ENCODE measurements around the gene GPC5.

The GPC5 gene

GRCh38 chr13:91621161-91621560, 222.7 kb downstream of the GPC5 start:
- TF ChIP-seq CTCF (conservative IDR thresholded peaks at IDR 0.05; ENCODE audit: low read depth, low read length) = no peak
- H3K9ac ChIP-seq = no peak overlapping the region

GRCh38 chr13:91621963-91622362, 223.5 kb downstream of the GPC5 start:
- Histone ChIP-seq H4K20me1 (ENCODE audit: insufficient read depth) (no peaks in the 10 kb centered on the region), H3K4me3 (IDR thresholded peaks at IDR 0.05; ENCODE audit: insufficient read depth, low read depth, low read length) (no peak overlapping the region), H2AFZ (ENCODE audit: low read depth) (no peak overlapping the region), H3K36me3 (ENCODE audit: insufficient read depth) (no peaks in the 10 kb centered on the region), H3K27me3 (ENCODE audit: insufficient read depth, low read depth) (no peaks in the 10 kb centered on the region), H3K4me1 (ENCODE audit: low read depth, poor library complexity, severe bottlenecking) (no peaks in the 10 kb centered on the region), H3K27ac (no peak overlapping the region), H3K4me2 (no peak overlapping the region), H3K79me2 (ENCODE audit: insufficient read depth, low read depth) (no peaks in the 10 kb centered on the region), H3K9ac (no peak overlapping the region)
- no peak for TF ChIP-seq CTCF (conservative IDR thresholded peaks at IDR 0.05; ENCODE audit: low read depth, low read length)

More at GRCh38 chr13:91621161-91621560, 222.7 kb downstream of the GPC5 start:
- H2AFZ ChIP-seq (ENCODE audit: low read depth) = no peak overlapping the region
- H3K27ac ChIP-seq = no peak overlapping the region
- no peaks in the 10 kb centered on the region for H3K4me1 ChIP-seq (ENCODE audit: low read depth, poor library complexity, severe bottlenecking)
- H4K20me1 ChIP-seq (ENCODE audit: insufficient read depth) = no peaks in the 10 kb centered on the region
- H3K79me2 ChIP-seq (ENCODE audit: insufficient read depth, low read depth) = no peaks in the 10 kb centered on the region
- H3K36me3 ChIP-seq (ENCODE audit: insufficient read depth) = no peaks in the 10 kb centered on the region
- H3K4me2 ChIP-seq = no peak overlapping the region
- no peak overlapping the region for H3K4me3 ChIP-seq (IDR thresholded peaks at IDR 0.05; ENCODE audit: insufficient read depth, low read depth, low read length)
- no peaks in the 10 kb centered on the region for H3K27me3 ChIP-seq (ENCODE audit: insufficient read depth, low read depth)

- Histone ChIP-seq H2AFZ (ENCODE audit: low read depth) (no peak overlapping the region), H3K9ac (no peak overlapping the region), H3K4me1 (ENCODE audit: low read depth, poor library complexity, severe bottlenecking) (no peaks in the 10 kb centered on the region), H3K27ac (no peak overlapping the region), H3K79me2 (ENCODE audit: insufficient read depth, low read depth) (no peaks in the 10 kb centered on the region), H3K4me3 (IDR thresholded peaks at IDR 0.05; ENCODE audit: insufficient read depth, low read depth, low read length) (no peak overlapping the region), H3K4me2 (no peak overlapping the region), H4K20me1 (ENCODE audit: insufficient read depth) (no peaks in the 10 kb centered on the region), H3K27me3 (ENCODE audit: insufficient read depth, low read depth) (no peaks in the 10 kb centered on the region), H3K36me3 (ENCODE audit: insufficient read depth) (no peaks in the 10 kb centered on the region)
- TF ChIP-seq CTCF (conservative IDR thresholded peaks at IDR 0.05; ENCODE audit: low read depth, low read length) = no peak
Measured at GRCh38 chr13:91622778-91623550, 224.5 kb downstream of the GPC5 start.

- no peak overlapping the region for H3K4me2 ChIP-seq
- no peak overlapping the region for H3K4me3 ChIP-seq (IDR thresholded peaks at IDR 0.05; ENCODE audit: insufficient read depth, low read depth, low read length)
- H3K4me1 ChIP-seq (ENCODE audit: low read depth, poor library complexity, severe bottlenecking) = no peaks in the 10 kb centered on the region
Measured at GRCh38 chr13:91627952-91628739, 229.7 kb downstream of the GPC5 start.

More at GRCh38 chr13:91627952-91628739, 229.7 kb downstream of the GPC5 start:
- no peaks in the 10 kb centered on the region for H3K79me2 ChIP-seq (ENCODE audit: insufficient read depth, low read depth)
- no peaks in the 10 kb centered on the region for H3K27me3 ChIP-seq (ENCODE audit: insufficient read depth, low read depth)
- H2AFZ ChIP-seq (ENCODE audit: low read depth) = no peak overlapping the region
- H3K27ac ChIP-seq = no peak overlapping the region
- no peak overlapping the region for H3K9ac ChIP-seq
- no peaks in the 10 kb centered on the region for H3K36me3 ChIP-seq (ENCODE audit: insufficient read depth)
- H4K20me1 ChIP-seq (ENCODE audit: insufficient read depth) = no peaks in the 10 kb centered on the region
- no peak for TF ChIP-seq CTCF (conservative IDR thresholded peaks at IDR 0.05; ENCODE audit: low read depth, low read length)
